Large intestine (tissue), 3 donors: ENCODE measurements around the gene EXOC1L. TPM values are rescaled to one million over a fixed set of nuclear protein-coding genes. Genes with fewer than 3 reads are reported as not detected.

Experiments used
- DNase-seq, 2 donors: peaks; one replicate each; pipeline versions ENCODE4 v3.0.0 to v3.0.0-alpha.2; 2013
- H3K27ac ChIP-seq: one replicate; pipeline ENCODE4 v1.5.1; 2013; ENCODE audit warnings: low read length
- H3K27me3 ChIP-seq: 2 replicates; pipeline ENCODE4 v1.6.1; 2013; ENCODE audit warnings: low read length; ENCODE audit not compliant: control insufficient read depth, insufficient read depth
- H3K36me3 ChIP-seq: 2 replicates; pipeline ENCODE4 v1.6.1; 2013; ENCODE audit warnings: low read length; ENCODE audit not compliant: control insufficient read depth, insufficient read depth
- H3K4me1 ChIP-seq: one replicate; pipeline ENCODE4 v1.6.1; 2013; ENCODE audit warnings: low read length; ENCODE audit not compliant: control insufficient read depth, insufficient read depth
- H3K4me3 ChIP-seq: one replicate; pipeline ENCODE4 v1.5.1; 2013; ENCODE audit warnings: low read length
- H3K9me3 ChIP-seq: one replicate; pipeline ENCODE4 v1.6.1; 2013; ENCODE audit warnings: mild to moderate bottlenecking, low read depth, low read length, moderate library complexity; ENCODE audit not compliant: control insufficient read depth
- WGBS: methylation state at CpG from one replicate; pipeline ENCODE4 v1.1.5; 2013; ENCODE audit warnings: low lambda C conversion rate; ENCODE audit not compliant: insufficient coverage; 5-methylcytosine and 5-hydroxymethylcytosine counted together
- polyA plus RNA-seq: library from polyadenylated mRNA; unstranded; fragments of 120-200 nt; gene quantifications from one replicate; pipeline ENCODE4 v1.2.1, GENCODE V29; 2013

The EXOC1L gene
- polyA plus RNA-seq, 1 donor, result not detected

GRCh38 chr4:55854129-55854528 lies 34.5 kb downstream of the EXOC1L start:
- no CpG with 5 or more reads among the region's 7 CpGs for WGBS
- Histone ChIP-seq H3K27me3 (peaks cover 5% of the 10 kb centered on the region), H3K4me3 (peak overlapping the region; percentile 86), H3K36me3 (no peaks in the 10 kb centered on the region), H3K9me3 (no peaks in the 10 kb centered on the region), H3K4me1 (no peaks in the 10 kb centered on the region), H3K27ac (no peak overlapping the region)
- peak in 1 of 2 donors; percentile 17 for DNase-seq

GRCh38 chr4:55857586-55857985 lies 38.0 kb downstream of the EXOC1L start:
- H3K9me3 ChIP-seq, result no peaks in the 10 kb centered on the region
- no peak overlapping the region for H3K27ac ChIP-seq
- WGBS, result 86% methylated on average over 1 of the region's 1 CpG
- no peak for DNase-seq
- peaks cover 11% of the 10 kb centered on the region for H3K36me3 ChIP-seq
- no peaks in the 10 kb centered on the region for H3K27me3 ChIP-seq
- H3K4me1 ChIP-seq, result no peaks in the 10 kb centered on the region
- H3K4me3 ChIP-seq, result no peak overlapping the region

- WGBS, result no CpG with 5 or more reads among the region's 2 CpGs
- H3K27me3 ChIP-seq, result no peaks in the 10 kb centered on the region
- H3K4me3 ChIP-seq, result no peak overlapping the region
- no peak for DNase-seq
- peaks cover 17% of the 10 kb centered on the region for H3K36me3 ChIP-seq
- H3K4me1 ChIP-seq, result no peaks in the 10 kb centered on the region
- H3K27ac ChIP-seq, result no peak overlapping the region
- no peaks in the 10 kb centered on the region for H3K9me3 ChIP-seq
These were observed 40.1 kb downstream of the EXOC1L start for GRCh38 chr4:55859711-55860110.

- H3K27me3 ChIP-seq, result no peaks in the 10 kb centered on the region
- H3K4me1 ChIP-seq, result no peaks in the 10 kb centered on the region
- 100% methylated on average over 1 of the region's 1 CpG for WGBS
- H3K36me3 ChIP-seq, result peaks cover 36% of the 10 kb centered on the region
- no peak overlapping the region for H3K27ac ChIP-seq
- no peaks in the 10 kb centered on the region for H3K9me3 ChIP-seq
- DNase-seq, result no peak
- H3K4me3 ChIP-seq, result no peak overlapping the region
These were observed 45.1 kb downstream of the EXOC1L start for GRCh38 chr4:55864577-55865223.

GRCh38 chr4:55865228-55865806 lies 45.7 kb downstream of the EXOC1L start:
- H3K36me3 ChIP-seq, result peaks cover 39% of the 10 kb centered on the region
- H3K9me3 ChIP-seq, result no peaks in the 10 kb centered on the region
- no peaks in the 10 kb centered on the region for H3K4me1 ChIP-seq
- no peak overlapping the region for H3K27ac ChIP-seq
- DNase-seq, result no peak
- no peaks in the 10 kb centered on the region for H3K27me3 ChIP-seq
- H3K4me3 ChIP-seq, result no peak overlapping the region
- WGBS, result 100% methylated on average over 2 of the region's 2 CpGs

GRCh38 chr4:55866290-55866907 lies 46.8 kb downstream of the EXOC1L start:
- Histone ChIP-seq H3K9me3 (no peaks in the 10 kb centered on the region), H3K4me3 (no peak overlapping the region), H3K36me3 (peaks cover 38% of the 10 kb centered on the region), H3K27ac (no peak overlapping the region), H3K27me3 (no peaks in the 10 kb centered on the region), H3K4me1 (no peaks in the 10 kb centered on the region)
- 100% methylated on average over 2 of the region's 2 CpGs for WGBS
- no peak for DNase-seq

- Histone ChIP-seq H3K9me3 (no peaks in the 10 kb centered on the region), H3K27ac (no peak overlapping the region), H3K36me3 (peaks cover 44% of the 10 kb centered on the region), H3K4me1 (no peaks in the 10 kb centered on the region), H3K27me3 (no peaks in the 10 kb centered on the region), H3K4me3 (no peak overlapping the region)
- WGBS, result 20% methylated on average over 1 of the region's 4 CpGs
- peak; percentile 25 to 35 for DNase-seq
These were observed 47.5 kb downstream of the EXOC1L start for GRCh38 chr4:55866973-55867574.

- 100% methylated on average over 1 of the region's 1 CpG for WGBS
- H3K9me3 ChIP-seq, result no peaks in the 10 kb centered on the region
- no peak for DNase-seq
- H3K4me1 ChIP-seq, result no peaks in the 10 kb centered on the region
- H3K27me3 ChIP-seq, result no peaks in the 10 kb centered on the region
- H3K4me3 ChIP-seq, result no peak overlapping the region
- no peak overlapping the region for H3K27ac ChIP-seq
- peaks cover 47% of the 10 kb centered on the region for H3K36me3 ChIP-seq
These were observed 49.0 kb downstream of the EXOC1L start for GRCh38 chr4:55868581-55869090.

- H3K36me3 ChIP-seq, result peaks cover 44% of the 10 kb centered on the region
These were observed 51.8 kb downstream of the EXOC1L start for GRCh38 chr4:55871299-55871800.

GRCh38 chr4:55874831-55875230 lies 55.2 kb downstream of the EXOC1L start:
- no peak for DNase-seq
- H3K9me3 ChIP-seq, result no peaks in the 10 kb centered on the region
- peaks cover 45% of the 10 kb centered on the region for H3K36me3 ChIP-seq
- H3K27ac ChIP-seq, result no peak overlapping the region
- H3K4me1 ChIP-seq, result no peaks in the 10 kb centered on the region
- H3K27me3 ChIP-seq, result no peaks in the 10 kb centered on the region
- no peak overlapping the region for H3K4me3 ChIP-seq

More at GRCh38 chr4:55871299-55871800, 51.8 kb downstream of the EXOC1L start:
- Histone ChIP-seq H3K4me3 (no peak overlapping the region), H3K27me3 (no peaks in the 10 kb centered on the region), H3K27ac (no peak overlapping the region), H3K4me1 (no peaks in the 10 kb centered on the region), H3K9me3 (no peaks in the 10 kb centered on the region)
- 86% methylated on average over 2 of the region's 5 CpGs for WGBS
- no peak for DNase-seq
